GM06990 (cell line): ENCODE measurements around the gene DIS3L.
A peak's percentile ranks its signal among the peaks of the same experiment; 100 is the strongest.
"Not testable (repeated sequence)": the region's sequence is repeated elsewhere in the genome, so short reads cannot be mapped to it uniquely, and the experiment has no call there.

Experiments used
- DNase-seq: peaks from one replicate; pipeline ENCODE4 v3.0.0-alpha.2; 2011; ENCODE audit not compliant: insufficient read length; ENCODE audit errors: extremely low read depth
- H3K27me3 ChIP-seq: replicated peaks from 2 replicates; pipeline ENCODE4 v1.6.0; 2011; ENCODE audit warnings: low read length; ENCODE audit not compliant: control insufficient read depth, insufficient read depth
- H3K36me3 ChIP-seq: 2 replicates; pipeline ENCODE4 v1.5.1; 2011; ENCODE audit warnings: low read length; ENCODE audit not compliant: control insufficient read depth, insufficient read depth
- H3K4me3 ChIP-seq: replicated peaks from 2 replicates; pipeline ENCODE4 v1.5.1; 2011; ENCODE audit warnings: low read depth, mild to moderate bottlenecking, control low read depth, low read length
- TF ChIP-seq, protein P1 (sequence below): IDR thresholded peaks from 2 replicates; pipeline ENCODE4 v1.5.1; 2011; ENCODE audit warnings: low read length, control low read depth, mild to moderate bottlenecking, inconsistent platforms; ENCODE audit not compliant: insufficient read depth, poor library complexity, severe bottlenecking

The DIS3L gene

DNA sequence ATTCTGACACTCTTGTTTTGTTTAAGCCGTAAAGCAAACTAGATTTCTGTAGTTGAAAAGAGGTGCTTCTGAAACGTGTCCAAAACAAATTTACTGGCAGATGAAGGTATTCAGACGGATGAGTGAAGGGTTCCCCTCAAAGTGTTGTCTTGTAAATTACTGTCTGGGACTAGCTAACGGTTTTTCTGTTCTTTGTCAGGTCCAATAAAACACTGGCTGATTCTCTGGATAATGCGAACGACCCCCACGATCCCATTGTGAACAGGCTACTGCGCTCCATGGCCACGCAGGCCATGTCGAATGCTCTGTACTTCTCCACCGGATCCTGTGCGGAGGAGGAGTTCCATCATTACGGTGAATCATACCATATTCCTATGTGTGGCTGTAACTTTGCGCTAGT, 35.4 kb downstream of the DIS3L start:
- peaks cover 15% of the 10 kb centered on the region for H3K36me3 ChIP-seq
- DNase-seq, result no peak

DNA sequence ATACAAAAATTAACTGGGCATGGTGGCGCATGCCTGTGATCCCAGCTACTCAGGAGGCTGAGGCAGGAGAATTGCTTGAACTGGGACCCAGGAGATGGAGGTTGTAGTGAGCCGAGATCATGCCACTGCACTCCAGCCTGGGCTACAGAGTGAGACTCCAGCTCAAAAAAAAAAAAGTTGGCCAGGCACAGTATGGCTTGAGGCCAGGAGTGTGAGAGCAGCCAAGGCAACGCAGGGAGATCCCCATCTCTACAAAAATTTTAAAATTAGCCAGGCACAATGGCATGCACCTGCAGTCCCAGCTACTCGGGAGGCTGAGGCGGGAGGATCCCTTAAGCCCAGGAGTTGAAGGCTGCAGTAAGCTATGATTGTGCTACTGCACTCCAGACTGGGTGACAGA, 55.2 kb downstream of the DIS3L start:
- H3K4me3 ChIP-seq, DNase-seq, H3K36me3 ChIP-seq, H3K27me3 ChIP-seq: not testable (repeated sequence)

More for the DNA sequence above, 35.4 kb downstream of the DIS3L start:
- TF ChIP-seq, protein P1, sequence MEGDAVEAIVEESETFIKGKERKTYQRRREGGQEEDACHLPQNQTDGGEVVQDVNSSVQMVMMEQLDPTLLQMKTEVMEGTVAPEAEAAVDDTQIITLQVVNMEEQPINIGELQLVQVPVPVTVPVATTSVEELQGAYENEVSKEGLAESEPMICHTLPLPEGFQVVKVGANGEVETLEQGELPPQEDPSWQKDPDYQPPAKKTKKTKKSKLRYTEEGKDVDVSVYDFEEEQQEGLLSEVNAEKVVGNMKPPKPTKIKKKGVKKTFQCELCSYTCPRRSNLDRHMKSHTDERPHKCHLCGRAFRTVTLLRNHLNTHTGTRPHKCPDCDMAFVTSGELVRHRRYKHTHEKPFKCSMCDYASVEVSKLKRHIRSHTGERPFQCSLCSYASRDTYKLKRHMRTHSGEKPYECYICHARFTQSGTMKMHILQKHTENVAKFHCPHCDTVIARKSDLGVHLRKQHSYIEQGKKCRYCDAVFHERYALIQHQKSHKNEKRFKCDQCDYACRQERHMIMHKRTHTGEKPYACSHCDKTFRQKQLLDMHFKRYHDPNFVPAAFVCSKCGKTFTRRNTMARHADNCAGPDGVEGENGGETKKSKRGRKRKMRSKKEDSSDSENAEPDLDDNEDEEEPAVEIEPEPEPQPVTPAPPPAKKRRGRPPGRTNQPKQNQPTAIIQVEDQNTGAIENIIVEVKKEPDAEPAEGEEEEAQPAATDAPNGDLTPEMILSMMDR, result no peak
- no peaks in the 10 kb centered on the region for H3K27me3 ChIP-seq
- H3K4me3 ChIP-seq, result no peak overlapping the region

DNA sequence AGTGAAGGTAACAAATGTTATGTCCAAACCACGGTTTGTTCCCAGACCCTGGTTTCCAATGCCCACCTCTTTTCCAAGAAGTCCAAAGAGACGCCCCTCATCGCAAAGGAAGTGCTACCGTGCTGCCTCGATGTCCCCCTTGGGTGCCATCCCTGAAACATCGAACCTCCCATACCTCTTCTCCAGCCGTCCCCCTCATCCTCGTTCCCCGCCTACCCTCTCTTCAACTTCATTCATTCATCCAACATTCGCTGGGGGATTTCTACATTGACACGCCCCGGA, 62.6 kb downstream of the DIS3L start:
- TF ChIP-seq, protein P1, result no peak
- Histone ChIP-seq H3K4me3 (peak overlapping the region; percentile 89), H3K27me3 (no peaks in the 10 kb centered on the region), H3K36me3 (no peaks in the 10 kb centered on the region)
- DNase-seq, result no peak

DNA sequence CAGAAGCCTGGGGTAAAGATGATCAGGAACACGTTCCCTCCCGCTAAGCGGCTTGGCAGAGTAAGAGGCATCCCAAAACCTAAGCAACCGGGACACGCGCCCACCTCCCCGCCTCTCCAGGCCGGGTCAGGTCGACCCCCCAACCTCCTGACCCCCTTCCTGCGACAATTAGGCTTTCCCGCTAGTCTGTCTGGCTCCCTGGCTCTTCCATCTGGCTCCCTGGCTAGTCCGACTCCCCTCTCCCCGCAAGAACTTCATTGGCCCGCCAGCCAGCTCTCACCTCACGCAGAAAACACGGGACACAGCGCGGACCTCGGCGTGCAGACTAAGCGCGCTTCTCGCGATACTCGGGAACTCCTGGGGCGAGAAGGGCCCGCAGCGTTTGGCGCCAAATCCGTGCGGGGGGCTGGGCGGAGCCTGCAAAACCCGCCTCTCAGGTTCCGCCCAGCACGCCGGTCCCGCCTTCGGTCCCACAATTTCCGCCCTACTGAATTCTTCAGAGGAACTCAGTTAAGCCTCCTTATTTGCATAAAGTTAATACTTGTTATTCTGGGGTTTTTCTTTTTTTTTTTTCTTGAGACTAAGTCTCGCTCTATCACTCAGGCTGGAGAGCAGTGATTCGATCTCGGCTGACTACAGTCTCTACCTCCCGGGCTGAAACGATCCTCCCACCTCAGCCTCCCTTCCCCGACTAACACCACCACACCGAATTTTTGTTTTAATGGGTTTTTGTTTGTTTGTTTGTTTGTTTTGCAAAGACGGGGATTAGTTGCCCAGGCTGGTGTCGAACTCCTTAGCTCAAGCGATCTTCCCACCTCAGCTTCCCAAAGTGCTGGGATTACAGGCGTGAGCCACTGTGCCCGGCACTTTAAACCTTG, 63.2 kb downstream of the DIS3L start, which contains the start of gene TIPIN:
Gene TIPIN, minus strand, starts transcription at position 327 of the 878 bp plus-strand sequence. CDS start 3,738 bp downstream, outside the sequence.
- H3K27me3 ChIP-seq, result no peaks in the 10 kb centered on the region
- H3K36me3 ChIP-seq, result no peaks in the 10 kb centered on the region
- TF ChIP-seq, protein P1, result no peak
- H3K4me3 ChIP-seq, result peak within 1 kb of the TSS; percentile 89
- peak; percentile 98 for DNase-seq

DNA sequence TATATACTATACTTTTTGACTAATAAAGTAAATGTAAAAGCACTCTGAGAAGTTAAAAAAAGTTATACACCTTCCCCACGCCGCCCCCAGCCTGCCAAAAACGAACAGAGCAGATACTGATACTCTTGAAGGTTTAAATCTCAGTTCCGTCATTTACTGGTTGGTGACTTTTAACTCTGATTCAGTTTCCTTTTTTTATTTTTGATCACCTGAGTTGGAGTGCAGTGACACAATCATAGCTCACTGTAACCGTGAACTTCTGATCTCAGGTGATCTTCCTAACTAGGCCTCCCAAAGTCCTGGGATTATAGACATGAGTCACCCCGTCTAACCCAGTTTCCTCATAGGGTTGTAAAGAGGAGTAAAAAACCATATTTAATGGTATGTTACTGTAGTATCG, 66.4 kb downstream of the DIS3L start:
- DNase-seq, result no peak
- TF ChIP-seq, protein P1, result no peak
- H3K36me3 ChIP-seq, result no peaks in the 10 kb centered on the region
- no peak overlapping the region for H3K4me3 ChIP-seq
- no peaks in the 10 kb centered on the region for H3K27me3 ChIP-seq

DNA sequence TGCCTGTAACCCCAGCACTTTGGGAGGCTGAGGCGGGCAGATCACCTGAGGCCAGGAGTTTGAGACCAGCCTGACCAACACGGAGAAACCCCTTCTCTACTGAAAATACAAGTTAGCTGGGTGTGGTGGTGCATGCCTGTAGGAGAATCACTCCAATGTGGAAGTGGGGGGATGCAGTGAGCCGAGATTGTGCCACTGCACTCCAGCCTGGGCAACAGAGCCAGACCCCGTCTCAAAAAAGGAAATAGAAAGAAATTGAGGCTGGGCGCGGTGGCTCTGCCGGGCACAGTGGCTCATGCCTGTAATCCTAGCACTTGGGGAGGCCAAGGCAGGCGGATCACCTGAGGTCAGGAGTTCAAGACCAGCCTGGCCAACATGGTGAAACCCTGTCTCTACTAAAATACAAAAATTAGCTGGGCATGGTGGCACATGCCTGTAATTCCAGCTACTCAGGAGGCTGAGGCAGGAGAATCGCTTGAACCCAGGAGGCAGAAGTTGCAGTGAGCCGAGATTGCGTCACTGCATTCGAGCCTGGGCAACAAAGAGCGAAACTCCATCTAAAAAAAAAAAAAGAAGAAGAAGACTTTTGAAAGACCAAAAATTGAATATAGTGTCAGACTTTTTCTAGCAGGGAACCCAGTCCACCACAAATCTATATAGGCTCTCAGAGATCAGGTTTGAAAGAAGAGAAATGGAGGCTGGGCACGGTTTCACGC, 68.5 kb downstream of the DIS3L start:
- H3K4me3 ChIP-seq, H3K36me3 ChIP-seq, H3K27me3 ChIP-seq, DNase-seq: not testable (repeated sequence)
